Adrenal gland (tissue), 5 donors: Measurements from ENCODE around the gene IFNW1.

Source experiments
- POLR2A ChIP-seq, 2 donors: fragments of 450-650 bp; IDR thresholded peaks; one replicate each; pipeline ENCODE4 v1.6.1; 2017; ENCODE audit warnings: antibody characterized with exemption in 2 of 2, mild to moderate bottlenecking in 2 of 2, moderate library complexity in 1 of 2
- TF ChIP-seq, protein P1 (sequence below), 6 experiments: fragments of 450-650 bp in 4 of 6; fragments of 200-600 bp in 2 of 6; sonication (generic) in 1 of 6; IDR thresholded peaks; 1 replicate in 5 of 6; 2 replicates in 1 of 6; pipeline versions ENCODE4 v1.5.1 to v1.8.0; 2016 to 2021; ENCODE audit warnings: antibody characterized with exemption in 6 of 6, mild to moderate bottlenecking in 2 of 6, moderate library complexity in 1 of 6
- donor health status: DM: no; HTN: no; CAD: no.

GRCh38 chr9:21160178-21160577, 18.5 kb upstream of the IFNW1 start:
- TF ChIP-seq, protein P1, sequence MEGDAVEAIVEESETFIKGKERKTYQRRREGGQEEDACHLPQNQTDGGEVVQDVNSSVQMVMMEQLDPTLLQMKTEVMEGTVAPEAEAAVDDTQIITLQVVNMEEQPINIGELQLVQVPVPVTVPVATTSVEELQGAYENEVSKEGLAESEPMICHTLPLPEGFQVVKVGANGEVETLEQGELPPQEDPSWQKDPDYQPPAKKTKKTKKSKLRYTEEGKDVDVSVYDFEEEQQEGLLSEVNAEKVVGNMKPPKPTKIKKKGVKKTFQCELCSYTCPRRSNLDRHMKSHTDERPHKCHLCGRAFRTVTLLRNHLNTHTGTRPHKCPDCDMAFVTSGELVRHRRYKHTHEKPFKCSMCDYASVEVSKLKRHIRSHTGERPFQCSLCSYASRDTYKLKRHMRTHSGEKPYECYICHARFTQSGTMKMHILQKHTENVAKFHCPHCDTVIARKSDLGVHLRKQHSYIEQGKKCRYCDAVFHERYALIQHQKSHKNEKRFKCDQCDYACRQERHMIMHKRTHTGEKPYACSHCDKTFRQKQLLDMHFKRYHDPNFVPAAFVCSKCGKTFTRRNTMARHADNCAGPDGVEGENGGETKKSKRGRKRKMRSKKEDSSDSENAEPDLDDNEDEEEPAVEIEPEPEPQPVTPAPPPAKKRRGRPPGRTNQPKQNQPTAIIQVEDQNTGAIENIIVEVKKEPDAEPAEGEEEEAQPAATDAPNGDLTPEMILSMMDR (IDR thresholded peaks at IDR 0.05) = no peak
- no peak for TF ChIP-seq POLR2A (IDR thresholded peaks at IDR 0.05)
